ENCODE measurements around the gene ZNF526. TPM values are rescaled to one million over a fixed set of nuclear protein-coding genes. Genes with fewer than 3 reads are reported as not detected.

The ZNF526 gene
- total and polyA plus RNA-seq, 9 of the 15 experiments (the other 6 are each of a cell fraction or from before 2014, with no cell fraction given) = 1.3 to 17.9 (median 6.2) TPM

- TF ChIP-seq POLR2G (IDR thresholded peaks at IDR 0.05; ENCODE audit: low read depth, low read length) (peak; percentile 12; the same call in 1 of the 2 replicates), GATA2 (CRISPR knock-in tag; IDR thresholded peaks at IDR 0.05) (no peak), ZNF609 (CRISPR knock-in tag; IDR thresholded peaks at IDR 0.05; ENCODE audit: borderline replicate concordance) (no peak), MLLT1 (IDR thresholded peaks at IDR 0.05) (peak in 1 of 2 experiments; percentile 100; a peak in 2 of 4 replicates), ZKSCAN1 (IDR thresholded peaks at IDR 0.05; ENCODE audit: low read depth, low read length) (0 out of 2 replicates have a peak, but pooled peaks have one; percentile 16), SMARCA4 (IDR thresholded peaks at IDR 0.05) (no peak), CCNT2 (IDR thresholded peaks at IDR 0.05; ENCODE audit: borderline replicate concordance, extremely low read depth, insufficient read length, low read depth, low read length) (no peak), ZNF140 (CRISPR knock-in tag; IDR thresholded peaks at IDR 0.05) (no peak), ZNF395 (CRISPR knock-in tag; IDR thresholded peaks at IDR 0.05) (no peak; the same call in 1 of the 2 replicates), MTA2 (IDR thresholded peaks at IDR 0.05; ENCODE audit: low read depth) (no peak), RAD51 (IDR thresholded peaks at IDR 0.05; ENCODE audit: borderline replicate concordance, low read depth) (no peak), RBM25 (IDR thresholded peaks at IDR 0.05; ENCODE audit: low read depth, low read length, severe bottlenecking) (peak; percentile 91), PREB (CRISPR knock-in tag; IDR thresholded peaks at IDR 0.05) (no peak), HMGXB4 (CRISPR knock-in tag; IDR thresholded peaks at IDR 0.05) (no peak), PTBP1 (IDR thresholded peaks at IDR 0.05; ENCODE audit: low read depth, low read length) (no peak)
Observed at GRCh38 chr19:42268704-42269477, 48.8 kb downstream of the ZNF526 start, which contains the start of gene CIC (continued).

All from K562 (cell line).